Measurements from ENCODE around the gene CFAP141.
"Not testable (repeated sequence)": the region's sequence is repeated elsewhere in the genome, so short reads cannot be mapped to it uniquely, and the experiment has no call there.

CFAP141 gene

DNA sequence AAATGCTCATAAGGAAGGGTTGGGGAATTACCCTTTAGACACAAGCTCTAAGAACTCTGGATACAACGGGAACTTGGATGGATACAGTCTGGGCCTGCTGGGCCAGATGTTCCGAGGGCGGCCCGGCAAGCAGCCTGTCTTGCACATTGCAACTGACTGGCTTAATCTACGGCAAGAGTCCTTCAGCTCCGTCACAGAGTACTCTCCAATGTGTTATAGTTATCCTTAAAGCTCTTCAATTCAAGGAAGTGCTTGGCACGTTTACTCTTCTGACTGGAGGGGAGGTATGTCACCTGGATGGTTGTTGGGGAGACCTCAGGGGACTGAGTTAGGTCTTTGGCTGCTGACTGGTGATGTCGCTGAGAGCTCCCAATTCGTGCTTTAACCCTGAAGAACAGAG, 1.1 kb upstream of the CFAP141 start:
- no peak for DNase-seq

- DNase-seq = not testable (repeated sequence)
These were observed 355 bp downstream of the CFAP141 start for GRCh38 chr1:154205778-154206177.

DNA sequence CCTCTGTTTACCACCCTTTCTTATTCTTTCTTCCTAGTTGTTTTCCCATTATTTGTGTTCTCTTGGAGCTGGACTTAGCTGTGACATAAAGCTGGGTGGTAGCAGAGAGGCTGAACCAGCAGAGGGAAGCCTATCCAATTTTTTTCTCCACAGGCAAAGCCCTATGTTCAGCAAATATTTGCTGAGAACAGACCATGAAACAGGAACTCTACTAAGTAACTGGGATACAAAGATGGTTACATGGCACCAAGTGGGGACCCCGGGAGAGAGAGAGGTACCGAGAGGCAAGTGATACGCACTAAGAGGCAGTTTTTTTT, 6.6 kb downstream of the CFAP141 start:
- DNase-seq = no peak

- DNase-seq = no peak
These were observed 7.2 kb downstream of the CFAP141 start for GRCh38 chr1:154198756-154199562.

GRCh38 chr1:154193821-154194220, 12.3 kb downstream of the CFAP141 start:
- no peak for DNase-seq

DNA sequence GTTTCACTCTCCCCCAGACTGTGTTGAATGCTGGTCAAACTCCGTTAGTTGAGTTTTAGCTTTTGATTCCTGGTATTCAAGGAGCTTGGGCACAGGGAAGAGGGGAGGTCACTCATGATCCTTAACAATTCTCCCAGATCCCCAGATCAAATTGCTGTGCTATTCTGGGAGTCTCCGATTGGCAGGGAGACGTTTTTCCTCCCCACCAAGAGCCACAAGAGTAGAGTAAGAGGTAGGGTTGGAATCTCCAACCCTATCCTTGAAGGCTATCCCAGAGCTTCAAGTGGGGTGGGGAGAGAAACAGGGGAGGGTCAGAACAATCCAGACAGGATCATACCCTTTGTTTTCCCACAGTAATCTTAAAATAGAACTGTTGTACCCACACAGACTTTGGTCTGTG, 13.7 kb downstream of the CFAP141 start:
- no peak for DNase-seq

DNA sequence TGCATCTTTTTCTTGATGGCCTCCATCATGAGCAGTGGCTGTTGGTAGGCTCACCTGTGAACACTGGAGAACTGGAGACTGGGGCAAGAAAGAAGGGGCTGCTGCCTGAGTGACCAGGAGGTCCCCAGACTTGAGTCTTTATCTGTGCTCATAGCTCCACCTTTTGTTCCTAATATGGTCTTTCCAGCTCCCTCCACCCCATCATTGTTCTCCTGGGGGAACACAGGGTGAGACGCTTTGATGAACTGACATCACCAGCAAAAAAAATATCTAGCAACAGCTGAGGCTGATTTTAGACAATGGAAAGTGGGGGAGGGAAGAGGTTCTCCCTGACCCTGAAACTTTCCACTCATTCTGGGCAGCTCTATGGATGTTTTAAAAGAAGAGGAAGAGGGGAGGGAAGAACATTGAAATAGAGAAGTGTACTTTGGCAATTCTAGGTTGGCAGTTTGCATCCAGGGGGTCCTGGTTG, 14.1 kb downstream of the CFAP141 start, which contains the start of gene TPM3:
TSS of gene TPM3 (minus strand) at position 111 of the 472 bp plus-strand sequence. CDS start at position 29, 82 bp downstream.
- no peak for DNase-seq

GRCh38 chr1:154190550-154190949, 15.6 kb downstream of the CFAP141 start:
- DNase-seq = no peak

DNA sequence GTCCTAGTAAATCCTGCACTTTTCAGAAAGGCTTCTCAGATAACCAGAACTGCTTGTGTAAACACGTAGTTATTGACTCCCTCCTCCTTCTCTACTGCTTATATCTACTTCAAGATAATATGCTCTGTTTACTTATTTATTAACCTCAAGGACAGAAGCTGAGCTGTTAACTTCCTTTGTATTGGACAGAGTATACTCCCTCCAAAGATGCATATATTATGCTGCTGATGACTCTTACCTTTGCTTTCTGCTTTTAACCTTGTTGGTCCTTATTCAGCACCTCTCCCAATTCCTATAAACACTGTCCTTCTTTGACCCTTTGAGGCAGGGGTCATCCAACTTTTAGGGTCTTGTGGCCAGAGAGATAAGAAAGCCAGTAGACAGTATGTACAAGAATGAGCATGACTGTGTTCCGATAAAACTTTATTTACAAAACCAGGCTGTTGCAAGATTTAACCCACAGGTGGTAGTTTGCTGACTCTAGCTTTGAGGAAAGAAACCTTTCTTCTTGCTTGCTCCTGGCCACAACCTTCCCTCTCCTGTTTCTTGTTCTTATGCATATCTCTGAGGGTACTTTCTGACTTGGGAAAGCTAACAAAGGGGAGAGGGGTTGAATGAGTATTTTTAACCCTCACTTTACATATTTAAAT, 19.2 kb downstream of the CFAP141 start:
- no peak for DNase-seq

- DNase-seq = peak; percentile 46
These were observed 20.0 kb downstream of the CFAP141 start for GRCh38 chr1:154186177-154186576.

DNA sequence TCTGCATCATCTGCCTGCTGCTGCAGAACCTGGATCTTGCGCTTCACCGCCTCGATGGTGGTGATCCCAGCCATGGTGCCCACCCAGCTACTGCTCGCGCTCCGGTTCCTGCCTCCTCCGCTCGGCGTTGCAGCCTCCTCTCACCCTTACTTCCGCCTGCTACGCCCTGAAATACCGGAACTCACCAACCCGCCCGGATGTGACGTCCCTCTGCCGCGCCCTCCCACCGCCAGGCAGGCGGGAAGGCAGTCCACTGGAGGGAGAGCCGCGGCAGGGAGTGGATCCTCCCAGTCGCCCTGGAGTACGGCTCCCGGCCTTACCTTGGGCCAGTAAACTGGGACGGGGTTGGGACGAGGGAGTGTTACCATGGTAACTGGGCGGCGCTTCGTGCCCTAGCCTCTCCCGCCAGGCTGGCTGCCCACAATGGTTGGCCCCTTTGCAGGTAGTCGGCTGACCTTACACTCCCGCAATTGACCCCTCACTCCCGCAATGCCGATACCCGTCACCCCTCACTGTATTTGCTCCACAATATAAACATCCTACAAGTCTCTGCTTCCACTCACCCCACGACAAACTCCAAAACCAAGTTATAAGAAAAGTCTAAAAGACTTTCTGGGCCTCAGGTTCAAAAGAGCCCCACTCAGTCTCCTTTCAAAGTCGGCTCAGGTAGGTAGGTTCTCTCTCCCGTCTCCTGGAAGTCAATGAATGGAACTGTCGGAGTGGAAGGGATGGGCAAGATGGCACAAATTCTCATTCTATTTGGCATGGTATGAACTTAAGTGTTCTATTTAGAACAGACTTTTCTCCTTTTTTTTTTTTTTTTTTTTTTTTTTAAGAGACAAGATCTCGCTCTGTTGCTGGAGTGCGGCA, 22.9 kb downstream of the CFAP141 start:
- DNase-seq = peak; percentile 91

DNA sequence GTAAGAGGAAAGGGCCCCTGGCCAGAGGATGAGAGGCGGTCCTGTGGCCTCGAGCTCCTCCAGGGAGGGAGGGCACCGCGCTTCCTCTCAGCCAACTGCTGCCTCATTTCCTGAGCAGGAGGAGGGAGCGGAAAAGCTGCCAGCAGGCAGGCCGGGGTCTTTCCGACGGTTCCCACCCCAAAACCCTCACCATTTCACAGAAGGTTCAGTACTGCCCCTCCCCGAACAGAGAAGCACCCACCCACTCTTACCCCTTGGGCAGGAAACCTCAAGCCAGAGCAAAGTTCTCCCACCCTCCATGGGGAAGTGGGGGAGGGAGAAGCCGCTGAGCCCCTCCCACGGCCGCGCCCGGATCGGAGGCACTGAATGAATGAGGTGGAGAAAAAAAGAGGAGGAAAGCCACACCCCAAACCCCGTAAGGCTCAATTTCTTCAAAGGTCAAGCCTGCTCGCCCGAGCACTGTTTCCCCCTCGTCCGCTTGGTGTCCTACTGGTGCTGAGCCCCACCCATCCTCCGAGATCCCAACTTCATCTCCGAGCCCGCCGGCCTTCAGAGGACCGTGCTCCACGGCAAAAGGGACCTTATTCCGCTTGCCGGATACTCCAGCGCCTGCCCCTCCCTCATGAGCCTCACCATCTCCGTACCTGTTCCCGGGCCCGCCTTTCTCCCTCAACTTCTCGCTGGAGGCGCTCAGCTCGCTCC, 23.6 kb downstream of the CFAP141 start:
- DNase-seq = peak; percentile 51

GRCh38 chr1:154181944-154182343, 24.2 kb downstream of the CFAP141 start:
- DNase-seq = no peak

DNA sequence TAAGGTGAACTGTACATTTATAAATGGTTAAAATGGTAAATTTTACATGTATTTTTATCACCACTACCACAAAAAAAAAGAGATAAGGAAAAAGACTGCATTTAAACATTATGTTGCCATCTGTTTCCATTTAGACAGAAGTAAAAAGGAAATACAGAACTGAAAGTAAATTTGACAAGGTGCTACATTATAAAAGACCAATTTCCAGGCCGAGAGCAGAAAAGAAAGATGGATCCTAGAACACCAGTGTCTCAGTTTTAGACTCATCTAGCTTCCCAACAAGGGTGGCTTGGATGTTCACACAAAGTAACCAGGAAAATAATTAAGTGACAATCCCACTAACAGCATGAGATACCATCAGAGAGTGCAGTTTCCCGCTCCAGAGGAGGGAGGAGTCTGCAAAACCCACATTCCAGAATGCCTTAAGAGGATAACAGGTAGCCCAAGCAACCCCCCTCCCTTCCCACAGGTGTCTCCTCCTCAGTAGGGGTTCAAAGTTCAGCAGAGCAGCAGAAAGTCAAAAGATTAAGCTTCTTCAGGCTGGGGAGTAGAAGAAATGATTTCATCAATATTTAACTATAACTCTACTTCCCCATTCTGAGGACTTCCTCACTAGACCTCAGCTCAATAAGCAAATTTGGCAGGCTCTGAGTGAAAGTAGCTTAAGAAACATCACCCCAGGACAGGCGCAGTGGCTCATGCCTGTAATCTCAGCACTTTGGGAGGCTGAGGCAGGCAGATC, 26.0 kb downstream of the CFAP141 start:
- DNase-seq = no peak

DNA sequence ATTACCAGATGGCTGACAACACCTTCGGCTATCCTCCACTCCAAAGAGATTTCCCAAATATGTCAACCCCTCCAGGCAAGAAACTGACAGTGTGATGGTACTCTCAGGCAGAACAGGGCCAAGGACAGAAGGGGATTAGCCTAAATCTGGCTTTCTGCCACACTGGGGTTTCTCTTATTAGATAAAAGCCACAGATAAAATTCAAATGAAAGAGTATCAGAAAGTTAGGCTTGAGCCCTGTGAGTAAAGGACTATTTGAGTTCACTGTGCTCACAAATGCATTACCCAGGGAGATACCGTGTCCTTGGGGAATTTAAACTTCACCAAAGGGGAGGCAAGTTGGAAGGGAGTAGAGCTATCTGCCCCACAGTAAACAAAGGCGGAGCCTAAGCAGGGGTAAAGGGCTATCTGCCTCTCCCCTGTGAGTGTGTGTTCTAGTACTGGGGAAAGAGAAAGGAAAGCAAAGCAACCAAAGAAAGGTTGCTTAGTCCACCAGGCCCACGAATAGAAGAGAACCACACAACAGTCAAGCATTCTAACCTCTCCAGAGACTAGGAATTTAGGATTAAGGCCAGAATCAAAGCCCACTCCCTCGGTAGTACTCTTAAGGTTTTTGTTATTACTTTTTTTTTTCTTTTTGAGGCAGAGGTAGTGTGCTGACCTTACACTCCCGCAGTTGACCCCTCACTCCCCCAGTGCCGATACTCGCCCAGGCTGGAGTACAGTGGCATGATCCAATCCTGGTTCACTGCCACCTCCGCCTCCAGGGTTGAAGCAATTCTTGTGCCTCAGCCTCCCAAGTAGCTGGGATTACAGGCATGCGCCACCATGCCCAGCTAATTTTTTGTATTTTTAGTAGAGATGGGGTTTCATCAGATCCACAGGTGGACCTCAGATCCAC, 27.0 kb downstream of the CFAP141 start:
- DNase-seq = no peak

DNA sequence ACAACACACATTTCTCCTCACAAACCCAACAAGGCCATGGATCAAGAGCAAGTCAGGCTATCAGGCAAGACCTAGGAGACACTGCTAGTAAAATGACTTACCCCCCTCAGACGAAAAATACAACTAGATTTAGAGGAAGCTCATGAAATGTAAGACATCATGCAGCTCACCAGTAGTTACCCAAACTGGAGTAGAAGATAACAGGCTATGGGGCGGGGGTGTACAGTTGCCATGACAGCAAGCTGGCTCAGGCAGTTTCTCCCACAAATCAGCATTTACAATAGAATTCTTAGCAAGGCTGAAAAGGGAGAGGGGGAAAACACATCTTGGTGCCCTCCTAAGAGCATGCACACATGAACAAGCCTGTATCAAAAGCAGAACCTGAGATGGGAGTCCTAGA, 28.1 kb downstream of the CFAP141 start:
- DNase-seq = no peak

- no peak for DNase-seq
These were observed 29.8 kb downstream of the CFAP141 start for GRCh38 chr1:154176337-154176736.

DNA sequence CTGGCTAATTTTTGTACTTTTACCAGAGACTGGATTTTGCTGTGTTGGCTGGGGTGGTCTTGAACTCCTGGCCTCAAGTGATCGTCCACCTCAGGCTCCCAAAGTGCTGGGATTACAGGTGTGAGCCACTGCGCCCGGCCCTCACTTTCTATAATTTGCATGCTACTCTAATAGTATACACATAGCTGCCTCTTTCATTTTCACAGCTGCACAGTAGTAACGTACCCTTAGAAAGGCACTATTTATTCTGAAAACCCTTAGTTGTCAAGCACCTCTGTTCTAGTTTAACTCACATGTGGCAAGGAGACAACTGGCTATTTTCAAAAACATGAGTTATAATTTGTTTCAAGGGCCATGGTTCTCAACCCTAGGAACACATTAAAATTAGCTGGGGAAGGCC, 31.5 kb downstream of the CFAP141 start:
- DNase-seq = no peak

GRCh38 chr1:154171880-154172279, 34.3 kb downstream of the CFAP141 start:
- no peak for DNase-seq

DNA sequence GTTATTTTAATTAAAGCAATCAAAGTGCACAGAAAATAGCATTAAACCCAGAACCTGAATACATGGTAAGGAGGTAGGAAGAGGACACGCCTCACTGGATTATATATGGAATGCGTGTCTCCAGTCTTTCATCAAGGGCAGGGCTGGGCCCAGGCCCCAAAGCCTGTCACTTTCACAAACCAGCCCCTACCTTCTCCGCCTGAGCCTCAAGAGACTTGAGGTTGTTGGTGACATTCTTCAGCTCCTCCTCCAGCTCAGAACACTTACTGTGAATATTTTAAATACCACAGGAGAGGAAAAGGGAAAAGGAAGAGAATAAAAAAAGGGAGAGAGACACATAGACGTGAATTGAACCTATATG, 34.9 kb downstream of the CFAP141 start:
- DNase-seq = no peak
